GM18951 (cell line): ENCODE measurements around the gene RAPH1.

Experiments used
- POLR2A ChIP-seq: IDR thresholded peaks from 4 replicates; pipeline ENCODE4 v1.6.1; 2011; ENCODE audit warnings: mild to moderate bottlenecking; ENCODE audit not compliant: insufficient read length, insufficient read depth; ENCODE audit errors: extremely low read depth
- in situ Hi-C: fragments of 300-500 bp; cut with MboI; formaldehyde crosslinking; loops from one replicate; pipeline ENCODE4 v1.12.0; 2022; ENCODE audit warnings: low sequenced_read_pairs, mixed read lengths, inconsistent platforms; ENCODE audit not compliant: unreplicated experiment

Gene RAPH1

GRCh38 chr2:203535078-203535783 is at the start of gene RAPH1:
Gene RAPH1, minus strand, starts transcription at chr2:203535301. Its CDS starts 39,948 bp downstream, at chr2:203495353.
- no peak for TF ChIP-seq POLR2A
- in situ Hi-C loops = no loop called here

- in situ Hi-C loops = no loop called here
- no peak for TF ChIP-seq POLR2A
Observed at GRCh38 chr2:203584784-203585183, 49.7 kb upstream of the RAPH1 start.

- in situ Hi-C loops = no loop called here
- no peak for TF ChIP-seq POLR2A
Observed at GRCh38 chr2:203583701-203584100, 48.6 kb upstream of the RAPH1 start.

- in situ Hi-C loops = no loop called here
- no peak for TF ChIP-seq POLR2A
Observed at GRCh38 chr2:203583084-203583695, 48.1 kb upstream of the RAPH1 start.

GRCh38 chr2:203582468-203582867 is 47.4 kb upstream of the RAPH1 start:
- no peak for TF ChIP-seq POLR2A
- in situ Hi-C loops = no loop called here

GRCh38 chr2:203580844-203581243 is 45.7 kb upstream of the RAPH1 start:
- in situ Hi-C loops = no loop called here
- TF ChIP-seq POLR2A = no peak

- in situ Hi-C loops = no loop called here
- TF ChIP-seq POLR2A = no peak
Observed at GRCh38 chr2:203579730-203580129, 44.6 kb upstream of the RAPH1 start.

GRCh38 chr2:203578759-203579643 is 43.9 kb upstream of the RAPH1 start:
- no peak for TF ChIP-seq POLR2A
- in situ Hi-C loops = no loop called here

- in situ Hi-C loops = no loop called here
- TF ChIP-seq POLR2A = no peak
Observed at GRCh38 chr2:203574824-203575223, 39.7 kb upstream of the RAPH1 start.

- in situ Hi-C loops = no loop called here
- TF ChIP-seq POLR2A = no peak
Observed at GRCh38 chr2:203572316-203572715, 37.2 kb upstream of the RAPH1 start.

- in situ Hi-C loops = no loop called here
- TF ChIP-seq POLR2A = no peak
Observed at GRCh38 chr2:203569677-203570316, 34.7 kb upstream of the RAPH1 start.

- in situ Hi-C loops = no loop called here
- no peak for TF ChIP-seq POLR2A
Observed at GRCh38 chr2:203567691-203568090, 32.6 kb upstream of the RAPH1 start.

- in situ Hi-C loops = no loop called here
Observed at GRCh38 chr2:203566161-203566560, 31.1 kb upstream of the RAPH1 start.

More at GRCh38 chr2:203566161-203566560, 31.1 kb upstream of the RAPH1 start:
- TF ChIP-seq POLR2A = no peak
